ENCODE data around the gene NSUN4. TPM values are rescaled to one million over a fixed set of nuclear protein-coding genes. Genes with fewer than 3 reads are reported as not detected.

Gene NSUN4
- total RNA-seq, 4 donors from 2014 or later: 18.7 to 27.3 (median 21.6) TPM

GRCh38 chr1:46315669-46316403 lies 24.8 kb upstream of the NSUN4 start:
- TF ChIP-seq, protein P1, sequence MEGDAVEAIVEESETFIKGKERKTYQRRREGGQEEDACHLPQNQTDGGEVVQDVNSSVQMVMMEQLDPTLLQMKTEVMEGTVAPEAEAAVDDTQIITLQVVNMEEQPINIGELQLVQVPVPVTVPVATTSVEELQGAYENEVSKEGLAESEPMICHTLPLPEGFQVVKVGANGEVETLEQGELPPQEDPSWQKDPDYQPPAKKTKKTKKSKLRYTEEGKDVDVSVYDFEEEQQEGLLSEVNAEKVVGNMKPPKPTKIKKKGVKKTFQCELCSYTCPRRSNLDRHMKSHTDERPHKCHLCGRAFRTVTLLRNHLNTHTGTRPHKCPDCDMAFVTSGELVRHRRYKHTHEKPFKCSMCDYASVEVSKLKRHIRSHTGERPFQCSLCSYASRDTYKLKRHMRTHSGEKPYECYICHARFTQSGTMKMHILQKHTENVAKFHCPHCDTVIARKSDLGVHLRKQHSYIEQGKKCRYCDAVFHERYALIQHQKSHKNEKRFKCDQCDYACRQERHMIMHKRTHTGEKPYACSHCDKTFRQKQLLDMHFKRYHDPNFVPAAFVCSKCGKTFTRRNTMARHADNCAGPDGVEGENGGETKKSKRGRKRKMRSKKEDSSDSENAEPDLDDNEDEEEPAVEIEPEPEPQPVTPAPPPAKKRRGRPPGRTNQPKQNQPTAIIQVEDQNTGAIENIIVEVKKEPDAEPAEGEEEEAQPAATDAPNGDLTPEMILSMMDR (IDR thresholded peaks at IDR 0.05; ENCODE audit: low read depth): no peak

- TF ChIP-seq, protein P1 (IDR thresholded peaks at IDR 0.05; ENCODE audit: low read depth): no peak
Observed at GRCh38 chr1:46317323-46317722, 23.3 kb upstream of the NSUN4 start.

DNA sequence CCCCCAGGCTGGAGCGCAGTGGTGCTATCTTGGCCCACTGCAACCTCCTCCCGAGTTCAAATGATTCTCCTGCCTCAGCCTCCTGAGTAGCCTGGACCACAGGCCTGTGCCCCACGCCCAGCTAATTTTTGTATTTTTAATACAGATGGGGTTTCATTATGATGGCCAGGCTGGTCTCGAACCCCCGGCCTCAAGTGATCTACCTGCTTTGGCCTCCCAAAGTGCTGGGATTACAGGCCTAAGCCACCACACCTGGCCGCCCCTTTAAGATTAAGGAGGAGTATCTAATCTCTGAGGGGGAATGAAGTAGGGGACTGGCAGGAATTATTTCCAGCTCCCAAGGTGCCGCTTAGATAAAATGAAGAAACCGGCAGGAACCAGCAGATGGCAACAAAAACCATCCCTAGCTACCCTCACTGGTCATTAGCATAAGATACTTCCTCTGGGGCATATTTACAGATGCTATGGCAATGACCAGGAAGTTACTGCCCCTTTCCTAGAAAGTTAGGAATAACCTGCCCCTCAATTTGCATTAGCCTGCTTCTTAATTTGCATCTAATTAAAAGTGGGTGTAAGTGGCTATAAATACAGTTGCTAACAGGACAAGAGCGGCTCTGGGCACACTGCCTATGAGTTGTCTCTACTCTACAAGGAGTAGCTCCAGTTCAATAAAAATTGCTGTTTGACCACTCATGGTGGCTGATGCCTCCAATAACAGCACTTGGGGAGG lies 7.1 kb upstream of the NSUN4 start:
- TF ChIP-seq, protein P1 (IDR thresholded peaks at IDR 0.05; ENCODE audit: low read depth): no peak

DNA sequence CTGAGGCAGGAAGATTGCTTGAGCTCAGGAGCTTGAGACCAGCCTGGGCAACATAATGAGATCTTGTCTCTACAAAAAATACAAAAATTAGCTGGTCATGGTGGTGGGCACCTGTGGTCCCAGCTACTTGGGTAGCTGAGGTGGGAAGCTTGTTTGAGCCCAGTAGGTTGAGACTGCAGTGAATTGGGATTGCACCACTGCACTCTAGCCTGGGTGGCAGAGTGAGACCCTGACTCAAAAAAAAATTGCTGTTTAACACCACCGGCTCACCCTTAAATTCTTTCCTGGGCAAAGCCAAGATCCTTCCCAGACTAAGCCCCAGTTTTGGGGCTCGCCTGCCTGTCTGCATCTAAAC lies 6.6 kb upstream of the NSUN4 start:
- TF ChIP-seq, protein P1 (IDR thresholded peaks at IDR 0.05; ENCODE audit: low read depth): no peak

DNA sequence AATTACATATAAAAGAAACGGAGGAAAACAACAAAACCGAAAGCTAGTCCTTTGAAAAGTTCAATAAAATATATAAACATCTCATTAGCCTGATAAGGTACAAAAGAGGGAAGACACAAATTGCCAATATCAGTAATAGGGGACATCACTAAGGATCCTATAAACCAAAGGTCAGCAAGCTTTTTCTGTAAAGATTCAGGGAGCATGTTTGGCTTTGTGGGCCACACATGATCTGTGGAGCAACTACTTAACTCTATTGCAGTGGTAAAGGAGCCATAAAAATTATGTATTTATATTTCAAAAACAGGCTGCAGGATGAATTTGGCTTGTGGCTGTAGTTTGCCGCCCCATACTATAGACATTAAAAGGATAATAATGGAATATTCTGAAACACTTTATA lies 5.5 kb upstream of the NSUN4 start:
- TF ChIP-seq, protein P1 (IDR thresholded peaks at IDR 0.05; ENCODE audit: low read depth): no peak

DNA sequence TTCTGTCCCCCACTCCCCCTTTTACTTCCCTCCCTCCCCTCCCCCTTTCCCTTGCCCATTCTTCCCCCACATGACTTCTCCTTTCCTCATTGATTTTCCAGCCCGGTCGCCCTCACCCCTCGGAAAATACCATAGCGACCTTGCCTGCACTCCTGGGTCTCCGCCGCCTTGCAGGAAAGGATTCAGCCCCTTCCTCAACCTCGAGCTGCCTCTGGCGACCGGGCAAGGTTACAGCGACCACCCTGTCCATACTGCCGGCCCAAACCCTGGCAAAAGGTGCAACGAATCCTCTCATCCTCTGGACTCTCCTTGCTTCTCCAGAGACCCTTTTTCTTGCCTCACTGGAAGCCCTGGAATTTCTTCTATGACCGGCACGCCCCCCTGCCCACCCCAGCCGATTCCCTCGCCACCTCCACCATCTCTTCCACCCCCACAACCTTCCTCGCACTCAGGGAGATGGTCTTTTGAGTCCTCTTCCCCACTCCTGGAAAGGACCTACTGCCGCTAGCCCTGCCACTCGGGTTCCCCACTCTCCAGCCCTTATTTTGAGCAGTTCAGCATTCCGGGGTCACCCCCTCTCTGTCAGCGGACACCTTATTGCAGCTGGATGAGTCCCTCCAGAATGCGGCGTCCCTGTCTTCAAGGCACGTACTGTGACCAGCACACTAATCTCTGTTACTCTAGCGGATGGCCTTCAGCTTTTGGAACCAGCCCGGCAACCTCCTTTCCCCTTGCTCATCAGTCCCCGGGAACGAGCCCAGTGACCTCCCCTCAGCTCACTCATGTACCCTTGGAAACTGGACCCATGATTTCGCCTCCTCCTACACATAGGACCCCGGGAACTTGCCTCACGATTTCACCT lies 846 bp downstream of the NSUN4 start:
- TF ChIP-seq, protein P1 (IDR thresholded peaks at IDR 0.05; ENCODE audit: low read depth): no peak
